H1 (cell line): ENCODE data around the gene GPS1. TPM values are rescaled to one million over a fixed set of nuclear protein-coding genes. Genes with fewer than 3 reads are reported as not detected.

Source experiments
- CTCF ChIA-PET: fragments of 300-600 bp; sonication (Branson Sonifier 250); formaldehyde crosslinking; loops from one replicate; lab custom pipeline; 2021; ENCODE audit not compliant: partially characterized antibody; lab: Charles Lee
- POLR2A ChIA-PET: fragments of 300-600 bp; sonication (Branson Sonifier 250); formaldehyde crosslinking; loops from one replicate; lab custom pipeline; 2021; ENCODE audit warnings: inconsistent platforms; ENCODE audit not compliant: partially characterized antibody; lab: Charles Lee
- DNase-seq, 2 experiments: peaks; one replicate each; pipeline versions ENCODE4 v3.0.0 to v3.0.0-alpha.2; 2010 to 2022; ENCODE audit warnings: low spot score in 2 of 2, low read depth in 1 of 2, mixed read lengths in 1 of 2
- FAIRE-seq: peaks from 2 replicates; lab custom pipeline; 2011; peaks lifted over from hg19 to GRCh38; lab: Jason Lieb, UNC
- H2AFZ ChIP-seq: 2 replicates; pipeline ENCODE4 v1.8.1; 2012; ENCODE audit warnings: low read length, inconsistent platforms
- H2AK5ac ChIP-seq: 2 replicates; pipeline ENCODE4 v1.6.1; 2013; ENCODE audit warnings: low read depth, low read length
- H2BK120ac ChIP-seq: replicated peaks from 2 replicates; pipeline ENCODE3; 2013; ENCODE audit warnings: low read depth, low read length, inconsistent platforms
- H2BK12ac ChIP-seq: 2 replicates; pipeline ENCODE4 v1.6.1; 2013; ENCODE audit warnings: low read depth, low read length
- H2BK15ac ChIP-seq: 2 replicates; pipeline ENCODE4 v1.6.1; 2013; ENCODE audit warnings: low read length
- H2BK20ac ChIP-seq: 2 replicates; pipeline ENCODE4 v1.6.1; 2013; ENCODE audit warnings: low read length
- H2BK5ac ChIP-seq: 2 replicates; pipeline ENCODE4 v1.6.1; 2013; ENCODE audit warnings: low read depth, low read length
- H3K14ac ChIP-seq: 2 replicates; pipeline ENCODE4 v1.6.1; 2013; ENCODE audit warnings: inconsistent platforms; ENCODE audit not compliant: insufficient read length
- H3K18ac ChIP-seq: 2 replicates; pipeline ENCODE4 v1.6.1; 2013; ENCODE audit warnings: low read length; ENCODE audit errors: extremely low read depth
- H3K23ac ChIP-seq: 2 replicates; pipeline ENCODE4 v1.6.1; 2013; ENCODE audit warnings: inconsistent platforms; ENCODE audit not compliant: insufficient read length
- H3K23me2 ChIP-seq: 2 replicates; pipeline ENCODE4 v1.6.1; 2013; ENCODE audit warnings: low read depth, low read length
- H3K27ac ChIP-seq: 2 replicates; pipeline ENCODE4 v1.6.1; 2011; ENCODE audit warnings: low read depth, low read length, inconsistent platforms
- H3K27me3 ChIP-seq, 4 experiments: replicated peaks in 1 of 4; 1 replicate in 1 of 4; 2 replicates in 3 of 4; pipeline versions ENCODE4 v1.6.1 to v1.8.1; 2011 to 2013; ENCODE audit warnings: low read length in 3 of 4, mild to moderate bottlenecking in 3 of 4, inconsistent platforms in 2 of 4, mixed read lengths in 2 of 4, moderate library complexity in 1 of 4; ENCODE audit not compliant: control insufficient read depth in 3 of 4, insufficient read depth in 3 of 4; ENCODE audit errors: extremely low read depth in 1 of 4
- H3K36me3 ChIP-seq, 4 experiments: 2 replicates each; pipeline versions ENCODE4 v1.6.1 to v1.8.1; 2011 to 2013; ENCODE audit warnings: mild to moderate bottlenecking in 4 of 4, low read length in 3 of 4, moderate library complexity in 2 of 4, control low read depth in 1 of 4, inconsistent platforms in 1 of 4; ENCODE audit not compliant: insufficient read depth in 4 of 4, control insufficient read depth in 2 of 4
- H3K4ac ChIP-seq: replicated peaks from 2 replicates; pipeline ENCODE3; 2013; ENCODE audit warnings: low read length, low read depth, mixed read lengths, inconsistent platforms; ENCODE audit not compliant: insufficient read length
- H3K4me1 ChIP-seq, 4 experiments: replicated peaks in 1 of 4; 1 replicate in 1 of 4; 2 replicates in 3 of 4; pipeline versions ENCODE4 v1.6.1 to v1.8.1; 2011 to 2013; ENCODE audit warnings: low read length in 3 of 4, inconsistent platforms in 2 of 4, mixed read lengths in 1 of 4; ENCODE audit not compliant: insufficient read depth in 4 of 4, control insufficient read depth in 3 of 4
- H3K4me2 ChIP-seq, 2 experiments: 2 replicates each; pipeline versions ENCODE4 v1.6.1 to v1.8.1; 2011 to 2013; ENCODE audit warnings: low read depth in 2 of 2, low read length in 2 of 2, control low read depth in 1 of 2, inconsistent platforms in 1 of 2, mild to moderate bottlenecking in 1 of 2; ENCODE audit not compliant: insufficient read depth in 1 of 2
- H3K4me3 ChIP-seq, 4 experiments: fragments of 200-600, 300-600 bp in 1 of 4; sonication (generic), shearing (Covaris generic), sonication (Bioruptor Twin) in 1 of 4; 2 replicates each; pipeline versions ENCODE4 v1.5.1 to v1.8.1; 2011 to 2016; ENCODE audit warnings: low read length in 4 of 4, low read depth in 3 of 4, control low read depth in 2 of 4, inconsistent platforms in 2 of 4, mild to moderate bottlenecking in 2 of 4, mixed read lengths in 1 of 4, moderate library complexity in 1 of 4; ENCODE audit not compliant: insufficient read depth in 2 of 4; ENCODE audit errors: extremely low read depth in 1 of 4
- H3K56ac ChIP-seq: replicated peaks from 2 replicates; pipeline ENCODE3; 2013; ENCODE audit warnings: low read depth, mild to moderate bottlenecking, mixed read lengths, low read length, inconsistent platforms; ENCODE audit not compliant: insufficient read length
- H3K79me1 ChIP-seq: 2 replicates; pipeline ENCODE4 v1.6.1; 2013; ENCODE audit warnings: low read depth, low read length, control low read depth
- H3K79me2 ChIP-seq, 2 experiments: 2 replicates each; pipeline versions ENCODE4 v1.6.1 to v1.8.1; 2012 to 2013; ENCODE audit warnings: low read length in 2 of 2, mild to moderate bottlenecking in 2 of 2, inconsistent platforms in 1 of 2; ENCODE audit not compliant: insufficient read depth in 2 of 2, control insufficient read depth in 1 of 2
- H3K9ac ChIP-seq, 4 experiments: replicated peaks in 1 of 4; 1 replicate in 1 of 4; 2 replicates in 3 of 4; pipeline versions ENCODE4 v1.6.1 to v1.8.1; 2011 to 2013; ENCODE audit warnings: low read depth in 3 of 4, low read length in 3 of 4, control low read depth in 2 of 4, mild to moderate bottlenecking in 2 of 4, moderate library complexity in 2 of 4, inconsistent platforms in 1 of 4; ENCODE audit errors: extremely low read depth in 1 of 4
- H3K9me3 ChIP-seq, 2 experiments: 2 replicates each; pipeline versions ENCODE4 v1.6.1 to v1.8.1; 2012 to 2013; ENCODE audit warnings: mild to moderate bottlenecking in 2 of 2, moderate library complexity in 2 of 2, control low read depth in 1 of 2, inconsistent platforms in 1 of 2, low read depth in 1 of 2, low read length in 1 of 2, mixed read lengths in 1 of 2; ENCODE audit not compliant: insufficient read depth in 2 of 2
- H4K20me1 ChIP-seq, 2 experiments: replicated peaks in 1 of 2; 2 replicates each; pipeline versions ENCODE3 to v1.8.1; 2011 to 2013; ENCODE audit warnings: inconsistent platforms in 2 of 2, low read length in 2 of 2, mild to moderate bottlenecking in 1 of 2; ENCODE audit not compliant: insufficient read depth in 2 of 2, control insufficient read depth in 1 of 2
- H4K5ac ChIP-seq: 2 replicates; pipeline ENCODE4 v1.6.1; 2013; ENCODE audit warnings: low read length, low read depth, mixed read lengths, inconsistent platforms; ENCODE audit not compliant: insufficient read length
- H4K8ac ChIP-seq: 2 replicates; pipeline ENCODE4 v1.8.0; 2013; ENCODE audit warnings: mild to moderate bottlenecking, moderate library complexity, low read length, inconsistent platforms; ENCODE audit not compliant: insufficient read depth; ENCODE audit errors: extremely low read depth
- H4K91ac ChIP-seq: replicated peaks from 2 replicates; pipeline ENCODE3; 2013; ENCODE audit warnings: low read length, mixed read lengths, inconsistent platforms; ENCODE audit not compliant: insufficient read length
- GTF2F1 ChIP-seq: IDR thresholded peaks from 2 replicates; pipeline ENCODE4 v1.6.1; 2012; ENCODE audit warnings: low read depth, low read length, improper control_type of control experiment, borderline replicate concordance
- POLR2A ChIP-seq, 2 experiments: IDR thresholded peaks; 1 replicate in 1 of 2; 2 replicates in 1 of 2; pipeline ENCODE4 v1.6.1; 2011; ENCODE audit warnings: low read depth in 2 of 2, low read length in 2 of 2, mild to moderate bottlenecking in 2 of 2; ENCODE audit errors: control extremely low read depth in 1 of 2
- RNF2 ChIP-seq: fragments of 200-900, 300-1000 bp; sonication (generic); IDR thresholded peaks from 2 replicates; pipeline ENCODE4 v1.7.1; 2016; ENCODE audit warnings: borderline replicate concordance, low read depth, mild to moderate bottlenecking, antibody characterized with exemption, low read length; ENCODE audit not compliant: poor library complexity, severe bottlenecking; ENCODE audit errors: missing control alignments
- WGBS, 2 experiments: shearing (Covaris generic) in 1 of 2; methylation state at CpG; one replicate each; pipeline versions ENCODE4 v1.1.6 to v1.1.7; 2013 to 2015; ENCODE audit warnings: low lambda C conversion rate in 2 of 2, mixed read lengths in 2 of 2, inconsistent platforms in 1 of 2, low coverage in 1 of 2, missing lambda C conversion rate in 1 of 2; ENCODE audit not compliant: insufficient replicate concordance in 2 of 2, insufficient coverage in 1 of 2, insufficient read length in 1 of 2; ENCODE audit errors: extremely low coverage in 1 of 2, missing lambda C conversion rate in 1 of 2; 5-methylcytosine and 5-hydroxymethylcytosine counted together
- polyA plus RNA-seq, 7 experiments: library from polyadenylated mRNA; depleted of rRNA in 3 of 7; stranded (reverse) in 5 of 7; unstranded in 2 of 7; fragments of >200 nt in 5 of 7; fragments of 200-250 nt in 2 of 7; gene quantifications; 1 replicate in 5 of 7; 2 replicates in 1 of 7; 4 replicates in 1 of 7; pipeline versions ENCODE4 v1.2.1 to v1.2.3, GENCODE V29; 2011 to 2013; ENCODE audit warnings: missing spikeins in 2 of 7, mixed read lengths in 2 of 7
- total RNA-seq: library from RNA; stranded (reverse); fragmentation: NEBNext Ultra II Directional; extraction: Animal tissue kit (Norgen Biotek cat#: 25700); gene quantifications from 2 replicates; pipeline ENCODE4 v1.2.1, GENCODE V29; 2021

The GPS1 gene
- total and polyA plus RNA-seq, 2 of the 8 experiments (the other 6 are each of a cell fraction or from before 2014, with no cell fraction given): 153 to 277 TPM

- H3K14ac ChIP-seq: no peak overlapping the region
- H2BK15ac ChIP-seq: no peak overlapping the region
- DNase-seq (no peak), FAIRE-seq (no peak)
- H2BK120ac ChIP-seq: no peak overlapping the region
- H3K79me2 ChIP-seq: no peaks in the 10 kb centered on the region
- WGBS, 2 experiments: 93% methylated on average over 17 of the region's 22 CpGs; no CpG with 5 or more reads in 1 of the 2 experiments
- no peaks in the 10 kb centered on the region for H3K9me3 ChIP-seq
- H2BK20ac ChIP-seq: no peak overlapping the region
- no peaks in the 10 kb centered on the region for H3K27me3 ChIP-seq
- no peak overlapping the region for H3K4ac ChIP-seq
- no peak overlapping the region for H3K4me2 ChIP-seq
- H3K27ac ChIP-seq: no peak overlapping the region
- H2AFZ ChIP-seq: no peak overlapping the region
- ChIA-PET CTCF (interaction anchor here (1.0 to 2.9 kb wide), 4 partner anchors 15 to 72 kb away, joined by 3 to 13 read pairs (median 6); no protein-coding TSS in a partner anchor), POLR2A (interaction anchor here (0.6 to 12.5 kb wide), 7 partner anchors 7 to 34 kb away, joined by 3 to 105 read pairs (median 8); partner anchors contain the start of gene FASN)
- H3K36me3 ChIP-seq: peaks cover 60 to 91% (median 76%) of the 10 kb centered on the region in 4 experiments
- no peak overlapping the region for H3K23ac ChIP-seq
- H4K20me1 ChIP-seq: peaks cover 30 to 62% of the 10 kb centered on the region in 2 experiments
- no peak overlapping the region for H2AK5ac ChIP-seq
- H4K8ac ChIP-seq: no peak overlapping the region; the same call in 1 of the 2 replicates
- H2BK12ac ChIP-seq: no peak overlapping the region
- peaks cover 7% of the 10 kb centered on the region for H3K79me1 ChIP-seq
- no peak overlapping the region for H3K9ac ChIP-seq
- no peak overlapping the region for H3K56ac ChIP-seq
- H4K91ac ChIP-seq: no peak overlapping the region
- TF ChIP-seq RNF2: no peak
- no peak for TF ChIP-seq GTF2F1
- peak in 1 of 2 experiments; percentile 51; a peak in 1 of 3 replicates for TF ChIP-seq POLR2A (IDR thresholded peaks at IDR 0.05; ENCODE audit: control extremely low read depth in 1 of 2, low read depth in 2 of 2, low read length in 2 of 2)
- H3K4me3 ChIP-seq: no peak overlapping the region
- H3K23me2 ChIP-seq: no peaks in the 10 kb centered on the region
- H2BK5ac ChIP-seq: no peak overlapping the region
- H3K18ac ChIP-seq: no peak overlapping the region
- no peaks in the 10 kb centered on the region for H3K4me1 ChIP-seq
- no peak overlapping the region for H4K5ac ChIP-seq
Observed at GRCh38 chr17:82081966-82082365, 30.3 kb downstream of the GPS1 start.
